Coronary artery (tissue), 2 donors: ENCODE data around the gene KCNIP1.

ENCODE experiments used
- DNase-seq: peaks from one replicate; pipeline ENCODE4 v3.0.0-alpha.2; 2017; ENCODE audit warnings: low spot score
- H3K27ac ChIP-seq, 2 donors: fragments of 200-600 bp; sonication (generic); one replicate each; pipeline ENCODE4 v1.5.1; 2016 to 2019
- H3K4me3 ChIP-seq: fragments of 200-600 bp; sonication (generic); 2 replicates; pipeline ENCODE4 v1.5.1; 2016; ENCODE audit warnings: mild to moderate bottlenecking, moderate library complexity
- TF ChIP-seq, protein P1 (sequence below): fragments of 200-600 bp; sonication (generic); IDR thresholded peaks from one replicate; pipeline ENCODE4 v1.5.1; 2019; ENCODE audit warnings: antibody characterized with exemption

The KCNIP1 gene

GRCh38 chr5:170626507-170627150 lies 122.8 kb downstream of the KCNIP1 start:
- TF ChIP-seq, protein P1, sequence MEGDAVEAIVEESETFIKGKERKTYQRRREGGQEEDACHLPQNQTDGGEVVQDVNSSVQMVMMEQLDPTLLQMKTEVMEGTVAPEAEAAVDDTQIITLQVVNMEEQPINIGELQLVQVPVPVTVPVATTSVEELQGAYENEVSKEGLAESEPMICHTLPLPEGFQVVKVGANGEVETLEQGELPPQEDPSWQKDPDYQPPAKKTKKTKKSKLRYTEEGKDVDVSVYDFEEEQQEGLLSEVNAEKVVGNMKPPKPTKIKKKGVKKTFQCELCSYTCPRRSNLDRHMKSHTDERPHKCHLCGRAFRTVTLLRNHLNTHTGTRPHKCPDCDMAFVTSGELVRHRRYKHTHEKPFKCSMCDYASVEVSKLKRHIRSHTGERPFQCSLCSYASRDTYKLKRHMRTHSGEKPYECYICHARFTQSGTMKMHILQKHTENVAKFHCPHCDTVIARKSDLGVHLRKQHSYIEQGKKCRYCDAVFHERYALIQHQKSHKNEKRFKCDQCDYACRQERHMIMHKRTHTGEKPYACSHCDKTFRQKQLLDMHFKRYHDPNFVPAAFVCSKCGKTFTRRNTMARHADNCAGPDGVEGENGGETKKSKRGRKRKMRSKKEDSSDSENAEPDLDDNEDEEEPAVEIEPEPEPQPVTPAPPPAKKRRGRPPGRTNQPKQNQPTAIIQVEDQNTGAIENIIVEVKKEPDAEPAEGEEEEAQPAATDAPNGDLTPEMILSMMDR, result no peak
- no peak for DNase-seq
- H3K4me3 ChIP-seq, result no peak overlapping the region
- no peak overlapping the region for H3K27ac ChIP-seq

- no peak overlapping the region for H3K4me3 ChIP-seq
- no peak overlapping the region for H3K27ac ChIP-seq
- DNase-seq, result no peak
- TF ChIP-seq, protein P1, result no peak
These were observed 123.5 kb downstream of the KCNIP1 start for GRCh38 chr5:170627271-170627670.

DNA sequence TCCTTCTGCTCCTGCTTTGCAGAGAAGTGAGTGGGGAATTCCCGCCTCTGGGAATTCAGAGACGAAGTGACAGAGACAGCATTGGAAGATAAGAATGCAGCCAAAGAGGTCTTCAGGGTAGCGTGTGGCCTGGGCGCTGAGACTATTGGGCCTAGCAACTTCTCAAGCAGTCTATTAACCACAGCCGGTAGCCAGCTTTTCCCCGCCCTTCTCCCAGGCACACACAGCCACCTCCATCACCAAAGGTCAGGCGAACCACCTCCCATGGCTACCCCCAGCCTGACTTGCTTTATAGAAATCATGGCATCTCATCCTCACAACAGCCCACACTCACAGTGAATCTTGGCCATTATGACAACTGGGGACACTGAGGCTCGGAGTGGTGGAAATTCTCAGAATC lies 124.2 kb downstream of the KCNIP1 start:
- TF ChIP-seq, protein P1, result no peak
- Histone ChIP-seq H3K27ac (no peak overlapping the region), H3K4me3 (no peak overlapping the region)
- no peak for DNase-seq

DNA sequence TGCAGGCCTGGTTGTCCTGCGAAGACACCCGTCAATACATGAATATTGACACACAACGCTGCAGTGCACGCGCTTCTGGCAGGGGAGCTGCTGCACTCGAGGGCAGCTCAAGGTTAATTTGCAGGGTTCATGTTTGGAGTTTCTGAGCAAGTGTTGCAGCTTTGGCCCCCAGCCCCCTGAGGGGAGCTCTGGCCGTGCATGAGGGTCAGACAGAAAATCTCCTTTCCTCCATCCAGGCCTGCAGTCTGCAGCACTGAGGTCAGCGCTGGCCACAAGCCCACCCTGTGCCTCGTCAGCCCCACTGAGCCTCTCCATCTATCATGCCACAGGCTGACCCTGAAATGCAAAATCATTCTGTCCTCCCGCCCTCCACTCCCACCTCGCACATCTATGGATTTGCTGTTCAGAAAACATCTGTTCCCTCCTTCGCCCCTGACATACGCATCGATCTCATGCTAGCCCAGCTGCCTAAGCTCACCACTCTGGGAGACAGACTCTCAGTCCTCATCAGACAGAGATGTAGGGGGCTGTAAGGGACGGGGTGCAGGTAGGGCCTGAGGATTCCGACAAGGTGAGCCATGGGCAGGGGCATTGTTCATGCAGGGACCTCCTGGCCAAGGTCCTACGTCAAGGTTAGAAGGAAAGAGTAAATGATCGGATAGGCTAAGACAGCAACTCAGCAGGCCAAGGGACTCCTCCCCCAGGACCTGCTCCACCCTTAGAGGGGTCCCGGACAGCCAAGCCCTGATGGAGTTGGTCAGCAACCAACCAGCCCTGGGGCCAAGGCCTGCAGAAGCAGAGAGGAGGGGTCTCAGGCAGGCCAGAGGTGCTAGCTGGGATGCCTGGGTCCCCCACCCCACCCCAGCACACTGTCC lies 125.1 kb downstream of the KCNIP1 start:
- no peak for DNase-seq
- Histone ChIP-seq H3K4me3 (no peak overlapping the region), H3K27ac (no peak overlapping the region)
- TF ChIP-seq, protein P1, result no peak

- DNase-seq, result no peak
- no peak overlapping the region for H3K4me3 ChIP-seq
- TF ChIP-seq, protein P1, result no peak
- H3K27ac ChIP-seq, result no peak overlapping the region
These were observed 125.9 kb downstream of the KCNIP1 start for GRCh38 chr5:170629566-170630175.

GRCh38 chr5:170630226-170630625 lies 126.4 kb downstream of the KCNIP1 start:
- no peak overlapping the region for H3K4me3 ChIP-seq
- DNase-seq, result no peak
- H3K27ac ChIP-seq, result no peak overlapping the region
- TF ChIP-seq, protein P1, result no peak
